OCI-LY3 (cell line): Measurements from ENCODE around the gene LAMB4.

Experiments used
- H2AFZ ChIP-seq: fragments of 200-600, 300-600 bp; shearing (Covaris generic); 2 replicates; pipeline ENCODE4 v1.6.0; 2014; ENCODE audit warnings: antibody characterized with exemption, low read depth, low read length
- H3K27ac ChIP-seq: fragments of 200-600, 300-600 bp; sonication (generic); 2 replicates; pipeline ENCODE4 v1.5.1; 2014; ENCODE audit warnings: mild to moderate bottlenecking, low read length, moderate library complexity, mixed read lengths
- H3K27me3 ChIP-seq: fragments of 200-600, 300-600 bp; sonication (generic); 2 replicates; pipeline ENCODE4 v1.6.1; 2014; ENCODE audit warnings: low read depth, low read length, mixed read lengths
- H3K36me3 ChIP-seq: fragments of 200-600, 300-600 bp; sonication (generic); replicated peaks from 2 replicates; pipeline ENCODE3; 2014; ENCODE audit warnings: low read depth, low read length, mixed read lengths
- H3K4me1 ChIP-seq: fragments of 300-600, 200-600 bp; sonication (generic); 2 replicates; pipeline ENCODE4 v1.6.1; 2014; ENCODE audit warnings: low read length, mixed read lengths
- H3K4me2 ChIP-seq: fragments of 200-600, 300-600 bp; sonication (generic); 2 replicates; pipeline ENCODE4 v1.6.1; 2014; ENCODE audit warnings: low read length, mixed read lengths
- H3K4me3 ChIP-seq: fragments of 300-600, 200-600 bp; sonication (generic); 2 replicates; pipeline ENCODE4 v1.5.1; 2014; ENCODE audit warnings: antibody characterized with exemption, mild to moderate bottlenecking, low read length, moderate library complexity
- H3K79me2 ChIP-seq: fragments of 300-600, 200-600 bp; shearing (Covaris generic); 2 replicates; pipeline ENCODE4 v1.6.1; 2014; ENCODE audit warnings: mild to moderate bottlenecking, low read length, mixed read lengths
- H3K9ac ChIP-seq: fragments of 300-600, 200-600 bp; shearing (Covaris generic); 2 replicates; pipeline ENCODE4 v1.6.0; 2014; ENCODE audit warnings: mild to moderate bottlenecking, low read length, moderate library complexity
- H3K9me3 ChIP-seq: fragments of 200-600, 300-600 bp; shearing (Covaris generic); 2 replicates; pipeline ENCODE4 v1.6.1; 2014; ENCODE audit warnings: low read length, mixed read lengths; ENCODE audit not compliant: insufficient read depth
- H4K20me1 ChIP-seq: fragments of 200-600, 300-600 bp; sonication (generic); 2 replicates; pipeline ENCODE4 v1.6.1; 2016; ENCODE audit warnings: low read length, mixed read lengths; ENCODE audit not compliant: insufficient read depth
- CTCF ChIP-seq: fragments of 200-600, 300-600 bp; sonication (generic); IDR thresholded peaks from 2 replicates; pipeline ENCODE4 v1.5.1; 2014; ENCODE audit warnings: antibody characterized with exemption, low read length, low read depth
- EZH2phosphoT487 ChIP-seq: fragments of 200-600 bp; shearing (Covaris generic); IDR thresholded peaks from 2 replicates; pipeline ENCODE4 v1.6.1; 2018; ENCODE audit warnings: antibody characterized with exemption, mixed run types, low read depth

LAMB4 gene

DNA sequence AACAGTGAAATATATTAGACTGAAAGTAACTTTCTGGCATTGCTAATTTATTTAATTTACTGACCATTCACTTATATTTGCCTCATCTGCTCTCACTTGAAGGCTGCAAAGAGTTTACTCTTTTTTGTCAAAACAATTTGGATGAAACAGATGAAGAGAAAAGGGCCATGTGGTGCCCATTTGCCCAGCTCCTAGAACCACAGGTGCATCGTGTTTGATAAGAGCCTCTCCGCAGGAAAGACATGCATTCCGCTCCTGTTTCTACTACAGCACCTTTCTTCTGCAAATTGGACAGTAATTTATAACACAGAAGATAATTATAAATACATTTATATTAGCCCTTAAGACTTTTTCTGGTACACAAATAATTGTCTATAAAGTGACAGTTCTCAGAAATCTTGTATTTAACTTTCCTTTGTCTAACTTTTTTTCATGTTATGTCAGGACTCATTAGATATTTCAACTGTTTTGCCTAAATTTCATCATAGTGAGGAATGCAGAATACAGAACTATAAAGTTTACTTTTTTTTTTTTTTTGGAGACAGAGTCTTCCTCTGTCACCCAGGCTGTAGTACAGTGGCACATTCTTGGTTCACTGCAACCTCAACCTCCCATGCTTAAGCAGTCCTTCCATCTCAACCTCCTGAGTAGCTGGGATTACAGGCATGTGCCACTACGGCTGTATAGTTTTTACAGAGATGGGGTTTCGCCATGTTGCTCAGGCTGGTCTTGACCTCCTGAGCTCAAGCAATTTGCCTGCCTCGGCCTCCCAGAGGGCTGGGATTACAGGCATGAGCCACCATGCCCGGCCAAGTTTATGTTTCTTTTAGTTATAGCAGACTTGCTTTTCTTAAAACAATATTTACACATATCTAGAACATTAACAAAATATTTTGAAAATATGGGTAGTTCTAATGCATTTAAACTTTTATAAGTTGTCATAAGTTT is 869 bp downstream of the LAMB4 start:
- no peaks in the 10 kb centered on the region for H3K36me3 ChIP-seq
- H4K20me1 ChIP-seq = no peaks in the 10 kb centered on the region
- no peaks in the 10 kb centered on the region for H3K79me2 ChIP-seq
- no peak overlapping the region for H3K9ac ChIP-seq
- TF ChIP-seq CTCF (no peak), EZH2phosphoT487 (no peak)
- no peak overlapping the region for H3K4me2 ChIP-seq
- H3K27ac ChIP-seq = no peak overlapping the region
- H3K4me1 ChIP-seq = no peaks in the 10 kb centered on the region
- no peak overlapping the region for H2AFZ ChIP-seq
- no peak overlapping the region for H3K4me3 ChIP-seq
- H3K27me3 ChIP-seq = no peaks in the 10 kb centered on the region
- H3K9me3 ChIP-seq = no peaks in the 10 kb centered on the region

- TF ChIP-seq EZH2phosphoT487 (no peak), CTCF (no peak)
- H3K36me3 ChIP-seq = no peaks in the 10 kb centered on the region
- no peaks in the 10 kb centered on the region for H3K4me1 ChIP-seq
- no peak overlapping the region for H3K9ac ChIP-seq
- no peaks in the 10 kb centered on the region for H3K9me3 ChIP-seq
- no peak overlapping the region for H3K4me3 ChIP-seq
- H3K79me2 ChIP-seq = no peaks in the 10 kb centered on the region
- H3K27me3 ChIP-seq = no peaks in the 10 kb centered on the region
- H3K27ac ChIP-seq = no peak overlapping the region
- no peaks in the 10 kb centered on the region for H4K20me1 ChIP-seq
- H3K4me2 ChIP-seq = no peak overlapping the region
- H2AFZ ChIP-seq = no peak overlapping the region
These were observed 1.6 kb downstream of the LAMB4 start for GRCh38 chr7:108128514-108128913.

DNA sequence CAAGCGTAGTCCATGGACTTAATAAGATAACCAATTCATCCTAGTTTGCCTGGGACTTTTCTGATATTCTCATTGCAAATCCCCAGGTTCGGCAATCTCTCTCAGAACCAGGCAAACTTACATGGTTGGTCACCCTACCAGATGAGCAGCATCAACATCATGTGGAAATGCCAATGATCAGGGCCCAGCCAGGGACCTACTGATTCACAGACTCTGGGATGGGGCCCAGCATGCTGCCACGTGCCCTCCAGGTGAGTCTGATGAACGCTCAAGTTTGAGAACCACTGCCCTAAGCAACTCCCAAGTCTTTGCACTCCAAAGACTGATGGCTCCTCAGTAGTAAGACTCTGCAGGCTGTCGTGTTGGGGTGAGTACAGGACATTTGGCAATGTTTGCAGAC is 2.7 kb downstream of the LAMB4 start:
- Histone ChIP-seq H3K27me3 (no peaks in the 10 kb centered on the region), H3K4me3 (no peak overlapping the region), H3K27ac (no peak overlapping the region), H3K9ac (no peak overlapping the region), H3K79me2 (no peaks in the 10 kb centered on the region), H3K4me1 (0 out of 2 replicates have a peak, but pooled peaks cover under 1% of the 10 kb centered on the region), H3K4me2 (no peak overlapping the region), H3K9me3 (no peaks in the 10 kb centered on the region), H4K20me1 (no peaks in the 10 kb centered on the region), H3K36me3 (no peaks in the 10 kb centered on the region), H2AFZ (no peak overlapping the region)
- TF ChIP-seq CTCF (no peak), EZH2phosphoT487 (no peak)

DNA sequence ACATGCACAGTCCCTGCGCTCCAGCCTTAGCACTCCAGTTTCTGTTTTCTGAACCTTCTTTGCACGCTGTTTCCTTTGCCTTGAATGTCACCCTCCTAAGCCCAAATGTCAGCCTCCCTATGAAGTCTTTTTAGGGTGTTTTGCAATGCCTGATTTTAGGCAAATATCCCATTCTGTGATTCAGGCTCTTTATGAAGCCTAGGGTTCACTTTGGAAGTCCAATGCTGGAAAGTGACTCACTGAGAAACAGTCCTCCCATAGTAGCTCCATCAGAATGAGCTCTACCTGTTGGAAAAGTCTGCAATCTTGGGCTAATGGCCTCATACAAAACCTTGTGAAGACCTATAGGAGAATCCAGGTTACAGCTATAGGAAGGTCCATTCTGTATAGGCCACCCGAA is 5.3 kb downstream of the LAMB4 start:
- no peaks in the 10 kb centered on the region for H3K79me2 ChIP-seq
- TF ChIP-seq EZH2phosphoT487 (no peak), CTCF (no peak)

More for the DNA sequence above, 5.3 kb downstream of the LAMB4 start:
- no peak overlapping the region for H3K9ac ChIP-seq
- no peaks in the 10 kb centered on the region for H3K27me3 ChIP-seq
- H3K27ac ChIP-seq = no peak overlapping the region
- no peak overlapping the region for H3K4me2 ChIP-seq
- peaks cover 5% of the 10 kb centered on the region; the same call in 1 of the 2 replicates for H3K4me1 ChIP-seq
- no peaks in the 10 kb centered on the region for H3K36me3 ChIP-seq
- H4K20me1 ChIP-seq = no peaks in the 10 kb centered on the region
- H2AFZ ChIP-seq = no peak overlapping the region
- H3K9me3 ChIP-seq = no peaks in the 10 kb centered on the region
- H3K4me3 ChIP-seq = no peak overlapping the region
